Memory B cell (primary cell): ENCODE results near the gene CD1C.
"Not testable (repeated sequence)": the region's sequence is repeated elsewhere in the genome, so short reads cannot be mapped to it uniquely, and the experiment has no call there.

ENCODE experiments used
- ATAC-seq: fragments of 150-1000 bp; cut with Tn5 transposase; 2 replicates; pipeline ENCODE4 v1.10.0; 2021; ENCODE audit warnings: low read depth, mild to moderate bottlenecking, moderate library complexity
- DNase-seq, 2 donors: peaks; one replicate each; pipeline ENCODE4 v3.0.0; 2022; ENCODE audit warnings: low spot score in 2 of 2
- H3K27ac Mint-ChIP-seq: one replicate; pipeline ENCODE4 v1.8.0; 2022; ENCODE audit warnings: mild to moderate bottlenecking, moderate library complexity, mixed read lengths
- H3K27me3 Mint-ChIP-seq: one replicate; pipeline ENCODE4 v1.8.0; 2022; ENCODE audit warnings: mixed read lengths
- H3K36me3 Mint-ChIP-seq: one replicate; pipeline ENCODE4 v1.8.0; 2022; ENCODE audit warnings: mild to moderate bottlenecking, mixed read lengths
- H3K4me1 Mint-ChIP-seq: one replicate; pipeline ENCODE4 v1.8.0; 2022; ENCODE audit warnings: mixed read lengths
- H3K4me3 Mint-ChIP-seq: one replicate; pipeline ENCODE4 v1.8.0; 2022; ENCODE audit warnings: mild to moderate bottlenecking, moderate library complexity, mixed read lengths
- H3K9me3 Mint-ChIP-seq: one replicate; pipeline ENCODE4 v1.8.0; 2022; ENCODE audit warnings: mixed read lengths

CD1C gene

GRCh38 chr1:158289811-158290210, at the start of gene CD1C:
Gene CD1C, plus strand, starts transcription at chr1:158289923. Its CDS starts 142 bp downstream, at chr1:158290065.
- ATAC-seq (no peak), DNase-seq (no peak)
- Mint-ChIP-seq H3K27ac (no peak within 1 kb of the TSS), H3K36me3 (peaks cover 2% of the 10 kb centered on the region), H3K4me1 (peaks cover 30% of the 10 kb centered on the region), H3K9me3 (no peaks in the 10 kb centered on the region), H3K4me3 (no peak within 1 kb of the TSS), H3K27me3 (no peaks in the 10 kb centered on the region)

GRCh38 chr1:158246650-158247049, 43.1 kb upstream of the CD1C start:
- no peak overlapping the region for H3K27ac Mint-ChIP-seq
- peak; percentile 47 for ATAC-seq
- DNase-seq = peak in 1 of 2 donors; percentile 21
- peaks cover 2% of the 10 kb centered on the region for H3K9me3 Mint-ChIP-seq
- H3K27me3 Mint-ChIP-seq = no peaks in the 10 kb centered on the region
- no peaks in the 10 kb centered on the region for H3K36me3 Mint-ChIP-seq
- H3K4me3 Mint-ChIP-seq = no peak overlapping the region
- peaks cover 36% of the 10 kb centered on the region for H3K4me1 Mint-ChIP-seq

GRCh38 chr1:158248118-158248517, 41.6 kb upstream of the CD1C start:
- H3K27me3 Mint-ChIP-seq = no peaks in the 10 kb centered on the region

GRCh38 chr1:158248771-158249170, 41.0 kb upstream of the CD1C start:
- no peak overlapping the region for H3K27ac Mint-ChIP-seq
- ATAC-seq (no peak), DNase-seq (no peak)
- H3K36me3 Mint-ChIP-seq = no peaks in the 10 kb centered on the region
- H3K9me3 Mint-ChIP-seq = peaks cover 2% of the 10 kb centered on the region
- no peaks in the 10 kb centered on the region for H3K27me3 Mint-ChIP-seq
- H3K4me1 Mint-ChIP-seq = peaks cover 36% of the 10 kb centered on the region
- peak overlapping the region; percentile 47 for H3K4me3 Mint-ChIP-seq

More at GRCh38 chr1:158248118-158248517, 41.6 kb upstream of the CD1C start:
- no peaks in the 10 kb centered on the region for H3K36me3 Mint-ChIP-seq
- peak overlapping the region; percentile 3 for H3K4me3 Mint-ChIP-seq
- DNase-seq = peak; percentile 17 to 50
- H3K9me3 Mint-ChIP-seq = peaks cover 2% of the 10 kb centered on the region
- H3K27ac Mint-ChIP-seq = no peak overlapping the region
- ATAC-seq = peak; percentile 97
- H3K4me1 Mint-ChIP-seq = peaks cover 36% of the 10 kb centered on the region

- ATAC-seq (no peak), DNase-seq (no peak)
- H3K9me3 Mint-ChIP-seq = peaks cover 2% of the 10 kb centered on the region
- H3K27ac Mint-ChIP-seq = no peak overlapping the region
- H3K4me3 Mint-ChIP-seq = no peak overlapping the region
- H3K36me3 Mint-ChIP-seq = no peaks in the 10 kb centered on the region
- peaks cover 36% of the 10 kb centered on the region for H3K4me1 Mint-ChIP-seq
- no peaks in the 10 kb centered on the region for H3K27me3 Mint-ChIP-seq
Observed at GRCh38 chr1:158249646-158250045, 40.1 kb upstream of the CD1C start.

- H3K27me3 Mint-ChIP-seq = no peaks in the 10 kb centered on the region
- H3K4me1 Mint-ChIP-seq = peaks cover 36% of the 10 kb centered on the region
- H3K4me3 Mint-ChIP-seq = no peak overlapping the region
- no peaks in the 10 kb centered on the region for H3K36me3 Mint-ChIP-seq
- H3K9me3 Mint-ChIP-seq = peaks cover 2% of the 10 kb centered on the region
- H3K27ac Mint-ChIP-seq = no peak overlapping the region
- DNase-seq = no peak
- no peak for ATAC-seq
Observed at GRCh38 chr1:158251163-158251562, 38.6 kb upstream of the CD1C start.

- no peak overlapping the region for H3K27ac Mint-ChIP-seq
- H3K9me3 Mint-ChIP-seq = no peaks in the 10 kb centered on the region
- no peaks in the 10 kb centered on the region for H3K27me3 Mint-ChIP-seq
- H3K36me3 Mint-ChIP-seq = no peaks in the 10 kb centered on the region
- DNase-seq = no peak
- no peak for ATAC-seq
- H3K4me3 Mint-ChIP-seq = no peak overlapping the region
- H3K4me1 Mint-ChIP-seq = peaks cover 20% of the 10 kb centered on the region
Observed at GRCh38 chr1:158255656-158256055, 34.1 kb upstream of the CD1C start.

- not testable (repeated sequence) for DNase-seq, H3K27me3 Mint-ChIP-seq, H3K4me3 Mint-ChIP-seq, H3K36me3 Mint-ChIP-seq, H3K9me3 Mint-ChIP-seq, ATAC-seq, H3K27ac Mint-ChIP-seq
- peaks cover 15% of the 10 kb centered on the region for H3K4me1 Mint-ChIP-seq
Observed at GRCh38 chr1:158256747-158257146, 33.0 kb upstream of the CD1C start.

- DNase-seq = no peak
- ATAC-seq = no peak
- H3K9me3 Mint-ChIP-seq = no peaks in the 10 kb centered on the region
- H3K4me3 Mint-ChIP-seq = no peak overlapping the region
- no peak overlapping the region for H3K27ac Mint-ChIP-seq
- peaks cover 1% of the 10 kb centered on the region for H3K36me3 Mint-ChIP-seq
- peaks cover 15% of the 10 kb centered on the region for H3K4me1 Mint-ChIP-seq
- no peaks in the 10 kb centered on the region for H3K27me3 Mint-ChIP-seq
Observed at GRCh38 chr1:158257888-158258287, 31.8 kb upstream of the CD1C start.

- no peak overlapping the region for H3K27ac Mint-ChIP-seq
- no peaks in the 10 kb centered on the region for H3K9me3 Mint-ChIP-seq
- DNase-seq = no peak
- H3K4me3 Mint-ChIP-seq = no peak overlapping the region
- no peaks in the 10 kb centered on the region for H3K27me3 Mint-ChIP-seq
- peaks cover 1% of the 10 kb centered on the region for H3K36me3 Mint-ChIP-seq
- peaks cover 15% of the 10 kb centered on the region for H3K4me1 Mint-ChIP-seq
- ATAC-seq = no peak
Observed at GRCh38 chr1:158259117-158259516, 30.6 kb upstream of the CD1C start.

- no peak for DNase-seq
- no peaks in the 10 kb centered on the region for H3K27me3 Mint-ChIP-seq
- ATAC-seq = no peak
- H3K36me3 Mint-ChIP-seq = no peaks in the 10 kb centered on the region
- no peak overlapping the region for H3K4me3 Mint-ChIP-seq
- H3K27ac Mint-ChIP-seq = no peak overlapping the region
- peaks cover 1% of the 10 kb centered on the region for H3K9me3 Mint-ChIP-seq
- H3K4me1 Mint-ChIP-seq = peaks cover 18% of the 10 kb centered on the region
Observed at GRCh38 chr1:158272681-158273080, 17.0 kb upstream of the CD1C start.

- Mint-ChIP-seq H3K4me1 (peaks cover 20% of the 10 kb centered on the region), H3K36me3 (no peaks in the 10 kb centered on the region), H3K27me3 (no peaks in the 10 kb centered on the region), H3K9me3 (peaks cover 1% of the 10 kb centered on the region), H3K4me3 (peak overlapping the region; percentile 35), H3K27ac (peak overlapping the region; percentile 46)
- ATAC-seq (peak; percentile 72), DNase-seq (no peak)
Observed at GRCh38 chr1:158274797-158275196, 14.9 kb upstream of the CD1C start.

- DNase-seq, H3K4me3 Mint-ChIP-seq, H3K27me3 Mint-ChIP-seq, H3K9me3 Mint-ChIP-seq, H3K36me3 Mint-ChIP-seq, ATAC-seq, H3K27ac Mint-ChIP-seq: not testable (repeated sequence)
- H3K4me1 Mint-ChIP-seq = peaks cover 42% of the 10 kb centered on the region
Observed at GRCh38 chr1:158282421-158282820, 7.3 kb upstream of the CD1C start.

- DNase-seq = no peak
- Mint-ChIP-seq H3K27ac (peak overlapping the region; percentile 25), H3K4me3 (peak overlapping the region; percentile 16), H3K4me1 (peaks cover 45% of the 10 kb centered on the region), H3K36me3 (peaks cover 10% of the 10 kb centered on the region), H3K9me3 (peaks cover 4% of the 10 kb centered on the region), H3K27me3 (no peaks in the 10 kb centered on the region)
- no peak for ATAC-seq
Observed at GRCh38 chr1:158283965-158284364, 5.8 kb upstream of the CD1C start.

- DNase-seq = peak; percentile 51 to 59
- peak overlapping the region; percentile 85 for H3K4me3 Mint-ChIP-seq
- H3K4me1 Mint-ChIP-seq = peaks cover 45% of the 10 kb centered on the region
- peak overlapping the region; percentile 95 for H3K27ac Mint-ChIP-seq
- peaks cover 10% of the 10 kb centered on the region for H3K36me3 Mint-ChIP-seq
- peaks cover 4% of the 10 kb centered on the region for H3K9me3 Mint-ChIP-seq
- no peaks in the 10 kb centered on the region for H3K27me3 Mint-ChIP-seq
- ATAC-seq = peak; percentile 80
Observed at GRCh38 chr1:158285756-158286241, 3.9 kb upstream of the CD1C start.
